Ishikawa (cell line): ENCODE measurements around the gene EYS.

ENCODE experiments used
- CEBPB ChIP-seq: IDR thresholded peaks from 2 replicates; pipeline ENCODE4 v1.6.1; 2012
- CREB1 ChIP-seq: IDR thresholded peaks from 2 replicates; pipeline ENCODE4 v1.6.1; 2012; ENCODE audit warnings: low read depth
- EGR1 ChIP-seq: IDR thresholded peaks from 2 replicates; pipeline ENCODE4 v1.6.1; 2012
- EP300 ChIP-seq: IDR thresholded peaks from 2 replicates; pipeline ENCODE4 v1.6.1; 2012; ENCODE audit warnings: borderline replicate concordance
- FOXM1 ChIP-seq: IDR thresholded peaks from 2 replicates; pipeline ENCODE4 v1.6.1; 2012; ENCODE audit warnings: low read depth, borderline replicate concordance
- NFIC ChIP-seq: IDR thresholded peaks from 2 replicates; pipeline ENCODE4 v1.6.1; 2012
- RAD21 ChIP-seq: IDR thresholded peaks from 2 replicates; pipeline ENCODE4 v1.6.1; 2012; ENCODE audit warnings: low read depth
- TAF1 ChIP-seq: IDR thresholded peaks from 2 replicates; pipeline ENCODE4 v1.6.1; 2012; ENCODE audit warnings: low read depth, mild to moderate bottlenecking
- TCF12 ChIP-seq: IDR thresholded peaks from 2 replicates; pipeline ENCODE4 v1.6.1; 2012; ENCODE audit warnings: low read depth
- TEAD4 ChIP-seq: IDR thresholded peaks from 2 replicates; pipeline ENCODE4 v1.6.1; 2012
- YY1 ChIP-seq: IDR thresholded peaks from 2 replicates; pipeline ENCODE4 v1.6.1; 2012; ENCODE audit warnings: low read depth
- ZBTB7A ChIP-seq: IDR thresholded peaks from 2 replicates; pipeline ENCODE4 v1.6.1; 2012; ENCODE audit warnings: low read depth
- TF ChIP-seq, protein P1 (sequence below): IDR thresholded peaks from 2 replicates; pipeline ENCODE4 v1.6.1; 2012
- TF ChIP-seq, protein P2 (sequence below): IDR thresholded peaks from 2 replicates; pipeline ENCODE4 v1.6.1; 2012; ENCODE audit warnings: low read depth, mild to moderate bottlenecking
- TF ChIP-seq, protein P3 (sequence below): IDR thresholded peaks from 2 replicates; pipeline ENCODE4 v1.6.1; 2012

Gene EYS

DNA sequence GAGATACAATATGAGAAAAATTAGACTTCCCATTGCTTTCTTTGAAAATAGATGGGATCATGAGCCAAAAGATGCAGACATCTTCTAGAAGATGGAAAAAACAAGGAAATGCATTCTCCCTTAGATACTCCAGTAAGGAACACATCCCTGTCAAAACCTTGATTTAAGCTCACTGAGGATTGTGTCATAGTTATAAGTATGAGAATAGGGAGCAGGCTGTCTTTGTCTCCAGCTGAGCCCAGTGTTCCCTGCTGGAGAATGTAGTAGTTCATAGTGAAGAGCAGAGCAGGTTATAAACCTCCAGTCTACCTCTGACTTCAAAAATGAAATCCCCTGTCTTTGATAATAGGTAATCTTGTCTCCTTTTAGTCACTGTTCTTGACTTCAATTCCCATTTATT, 1481.5 kb downstream of the EYS start:
- TF ChIP-seq YY1, result no peak
- no peak for TF ChIP-seq CEBPB

DNA sequence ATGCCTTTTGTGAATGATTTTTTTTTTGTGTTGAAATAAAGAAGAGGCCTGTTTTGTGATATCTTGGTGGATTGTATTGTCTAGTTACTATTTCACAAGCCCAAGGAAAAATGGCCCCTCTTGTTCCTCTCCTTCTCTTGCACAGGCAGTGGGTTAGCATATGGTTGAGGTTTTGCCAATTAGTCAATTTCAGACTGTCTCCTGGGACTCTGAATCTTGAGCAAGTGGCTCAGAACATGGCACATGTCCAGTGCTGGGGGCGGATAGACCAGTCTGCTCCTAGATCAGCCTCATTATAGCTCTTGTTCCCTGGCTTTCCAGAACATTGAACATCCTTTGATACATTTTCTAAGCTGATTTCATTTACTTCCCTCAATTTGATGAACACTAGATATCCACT, 1482.2 kb downstream of the EYS start:
- no peak for TF ChIP-seq FOXM1
- TF ChIP-seq, protein P1, sequence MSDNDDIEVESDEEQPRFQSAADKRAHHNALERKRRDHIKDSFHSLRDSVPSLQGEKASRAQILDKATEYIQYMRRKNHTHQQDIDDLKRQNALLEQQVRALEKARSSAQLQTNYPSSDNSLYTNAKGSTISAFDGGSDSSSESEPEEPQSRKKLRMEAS, result no peak
- no peak for TF ChIP-seq RAD21
- TF ChIP-seq NFIC, result no peak
- TF ChIP-seq EP300, result no peak
- TF ChIP-seq ZBTB7A, result no peak
- no peak for TF ChIP-seq EGR1
- TF ChIP-seq, protein P2, sequence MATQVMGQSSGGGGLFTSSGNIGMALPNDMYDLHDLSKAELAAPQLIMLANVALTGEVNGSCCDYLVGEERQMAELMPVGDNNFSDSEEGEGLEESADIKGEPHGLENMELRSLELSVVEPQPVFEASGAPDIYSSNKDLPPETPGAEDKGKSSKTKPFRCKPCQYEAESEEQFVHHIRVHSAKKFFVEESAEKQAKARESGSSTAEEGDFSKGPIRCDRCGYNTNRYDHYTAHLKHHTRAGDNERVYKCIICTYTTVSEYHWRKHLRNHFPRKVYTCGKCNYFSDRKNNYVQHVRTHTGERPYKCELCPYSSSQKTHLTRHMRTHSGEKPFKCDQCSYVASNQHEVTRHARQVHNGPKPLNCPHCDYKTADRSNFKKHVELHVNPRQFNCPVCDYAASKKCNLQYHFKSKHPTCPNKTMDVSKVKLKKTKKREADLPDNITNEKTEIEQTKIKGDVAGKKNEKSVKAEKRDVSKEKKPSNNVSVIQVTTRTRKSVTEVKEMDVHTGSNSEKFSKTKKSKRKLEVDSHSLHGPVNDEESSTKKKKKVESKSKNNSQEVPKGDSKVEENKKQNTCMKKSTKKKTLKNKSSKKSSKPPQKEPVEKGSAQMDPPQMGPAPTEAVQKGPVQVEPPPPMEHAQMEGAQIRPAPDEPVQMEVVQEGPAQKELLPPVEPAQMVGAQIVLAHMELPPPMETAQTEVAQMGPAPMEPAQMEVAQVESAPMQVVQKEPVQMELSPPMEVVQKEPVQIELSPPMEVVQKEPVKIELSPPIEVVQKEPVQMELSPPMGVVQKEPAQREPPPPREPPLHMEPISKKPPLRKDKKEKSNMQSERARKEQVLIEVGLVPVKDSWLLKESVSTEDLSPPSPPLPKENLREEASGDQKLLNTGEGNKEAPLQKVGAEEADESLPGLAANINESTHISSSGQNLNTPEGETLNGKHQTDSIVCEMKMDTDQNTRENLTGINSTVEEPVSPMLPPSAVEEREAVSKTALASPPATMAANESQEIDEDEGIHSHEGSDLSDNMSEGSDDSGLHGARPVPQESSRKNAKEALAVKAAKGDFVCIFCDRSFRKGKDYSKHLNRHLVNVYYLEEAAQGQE, result no peak
- no peak for TF ChIP-seq CREB1
- no peak for TF ChIP-seq TAF1
- TF ChIP-seq, protein P3, sequence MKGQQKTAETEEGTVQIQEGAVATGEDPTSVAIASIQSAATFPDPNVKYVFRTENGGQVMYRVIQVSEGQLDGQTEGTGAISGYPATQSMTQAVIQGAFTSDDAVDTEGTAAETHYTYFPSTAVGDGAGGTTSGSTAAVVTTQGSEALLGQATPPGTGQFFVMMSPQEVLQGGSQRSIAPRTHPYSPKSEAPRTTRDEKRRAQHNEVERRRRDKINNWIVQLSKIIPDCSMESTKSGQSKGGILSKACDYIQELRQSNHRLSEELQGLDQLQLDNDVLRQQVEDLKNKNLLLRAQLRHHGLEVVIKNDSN, result no peak
- no peak for TF ChIP-seq TEAD4
- no peak for TF ChIP-seq TCF12
- no peak for TF ChIP-seq CEBPB
- no peak for TF ChIP-seq YY1

DNA sequence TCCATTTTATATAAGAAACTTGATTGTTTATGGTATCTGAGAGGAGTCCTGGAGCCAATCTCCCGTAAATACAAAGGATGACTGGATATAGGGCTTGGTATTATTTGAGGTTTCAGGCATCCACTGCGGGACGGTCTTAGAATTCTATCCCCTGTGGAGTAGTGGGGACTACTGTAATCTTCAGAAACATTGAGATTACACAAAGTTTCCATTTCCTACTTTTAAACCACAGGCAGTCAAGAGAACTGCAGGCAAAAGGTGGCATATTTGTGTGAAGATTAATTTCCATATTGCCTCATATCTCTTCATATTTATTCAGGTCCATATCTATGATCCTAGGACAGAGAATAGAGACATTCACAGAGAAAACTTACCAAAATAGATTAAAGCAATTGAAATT, 1485.2 kb downstream of the EYS start:
- TF ChIP-seq TCF12, result no peak
- TF ChIP-seq TAF1, result no peak
- TF ChIP-seq, protein P3, result no peak
- TF ChIP-seq ZBTB7A, result no peak
- TF ChIP-seq CEBPB, result no peak
- TF ChIP-seq, protein P1, result no peak
- no peak for TF ChIP-seq CREB1
- TF ChIP-seq, protein P2, result no peak
- no peak for TF ChIP-seq NFIC
- no peak for TF ChIP-seq EP300

DNA sequence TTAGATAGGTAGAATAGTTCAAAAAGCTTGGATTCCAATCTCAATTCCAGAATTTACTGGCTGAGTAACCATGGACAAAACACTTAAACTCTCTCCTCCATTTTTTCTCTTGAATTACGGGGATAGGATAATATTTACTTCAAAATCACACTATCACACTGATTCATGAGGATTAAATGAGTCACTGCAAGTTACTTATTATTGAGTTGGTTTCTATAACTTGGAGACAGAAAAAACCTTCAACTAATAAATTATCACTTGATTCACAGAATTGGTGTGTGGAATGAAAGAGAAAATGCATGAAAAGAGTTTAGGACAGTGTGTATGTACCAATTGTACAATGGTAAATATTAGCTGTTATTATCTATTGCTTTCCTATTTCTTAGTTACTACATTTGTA, 1486.2 kb downstream of the EYS start:
- TF ChIP-seq EGR1 (no peak), ZBTB7A (no peak), CREB1 (no peak), FOXM1 (no peak), EP300 (no peak), RAD21 (no peak), TEAD4 (no peak), YY1 (no peak)
- TF ChIP-seq, protein P2, result no peak
- TF ChIP-seq, protein P1, result no peak
